Sigmoid colon (tissue), 4 donors: Measurements from ENCODE around the gene TMEM186.

ENCODE experiments used
- CTCF ChIP-seq, 4 experiments: fragments of 450-650 bp in 3 of 4; fragments of 200-600 bp in 1 of 4; IDR thresholded peaks; one replicate each; pipeline ENCODE4 v1.5.1; 2016 to 2019; ENCODE audit warnings: antibody characterized with exemption in 4 of 4, mild to moderate bottlenecking in 3 of 4, moderate library complexity in 2 of 4
- EP300 ChIP-seq, 4 donors: sonication (generic); formaldehyde crosslinking; IDR thresholded peaks; one replicate each; pipeline ENCODE4 v1.6.1; 2017; ENCODE audit warnings: antibody characterized with exemption in 4 of 4
- POLR2A ChIP-seq, 2 donors: fragments of 450-650 bp; IDR thresholded peaks; one replicate each; pipeline ENCODE4 v1.6.1; 2016; ENCODE audit warnings: antibody characterized with exemption in 2 of 2, mild to moderate bottlenecking in 2 of 2, moderate library complexity in 2 of 2

- TF ChIP-seq CTCF (IDR thresholded peaks at IDR 0.05) (no peak), POLR2A (IDR thresholded peaks at IDR 0.05) (no peak), EP300 (IDR thresholded peaks at IDR 0.05) (no peak)
Measured at GRCh38 chr16:8777217-8777616, 20.2 kb downstream of the TMEM186 start.
